MM.1S (cell line): Measurements from ENCODE around the gene MLLT1.

Source experiments
- DNase-seq: peaks from one replicate; pipeline ENCODE4 v3.0.0-alpha.2; 2015
- H2AFZ ChIP-seq: fragments of 300-600 bp; sonication (generic); 2 replicates; pipeline ENCODE4 v1.6.0; 2016; ENCODE audit warnings: antibody characterized with exemption, low read length
- H3F3A ChIP-seq: fragments of 300-600 bp; sonication (generic); 2 replicates; pipeline ENCODE4 v1.6.1; 2016; ENCODE audit warnings: mild to moderate bottlenecking, antibody characterized with exemption, low read length, moderate library complexity, mixed read lengths; ENCODE audit not compliant: insufficient read depth
- H3K27ac ChIP-seq: fragments of 300-600 bp; sonication (generic); 2 replicates; pipeline ENCODE4 v1.5.1; 2016; ENCODE audit warnings: mild to moderate bottlenecking, low read length
- H3K27me3 ChIP-seq: fragments of 300-600 bp; sonication (generic); replicated peaks from 2 replicates; pipeline ENCODE4 v1.6.0; 2016; ENCODE audit warnings: low read length; ENCODE audit not compliant: insufficient read depth
- H3K36me3 ChIP-seq: fragments of 300-600 bp; sonication (generic); replicated peaks from 2 replicates; pipeline ENCODE4 v1.6.1; 2016; ENCODE audit warnings: mild to moderate bottlenecking, low read length, mixed read lengths; ENCODE audit not compliant: insufficient read depth
- H3K4me1 ChIP-seq: fragments of 300-600 bp; sonication (generic); 2 replicates; pipeline ENCODE4 v1.6.1; 2016; ENCODE audit warnings: low read length, mixed read lengths
- H3K4me2 ChIP-seq: fragments of 300-600 bp; sonication (generic); 2 replicates; pipeline ENCODE4 v1.6.0; 2016; ENCODE audit warnings: low read depth, low read length
- H3K4me3 ChIP-seq: fragments of 300-600 bp; sonication (generic); 2 replicates; pipeline ENCODE4 v1.5.1; 2016; ENCODE audit warnings: low read length, mixed read lengths
- H3K79me2 ChIP-seq: fragments of 300-600 bp; sonication (generic); 2 replicates; pipeline ENCODE4 v1.6.1; 2016; ENCODE audit warnings: mixed run types, low read length, mixed read lengths
- H3K9ac ChIP-seq: fragments of 300-600 bp; sonication (generic); 2 replicates; pipeline ENCODE4 v1.6.1; 2016; ENCODE audit warnings: low read length, mixed read lengths
- H3K9me2 ChIP-seq: fragments of 300-600 bp; sonication (generic); replicated peaks from 2 replicates; pipeline ENCODE4 v1.6.1; 2016; ENCODE audit warnings: mild to moderate bottlenecking, low read length, mixed read lengths; ENCODE audit not compliant: insufficient read depth
- H3K9me3 ChIP-seq: fragments of 300-600 bp; sonication (generic); replicated peaks from 2 replicates; pipeline ENCODE4 v1.6.1; 2016; ENCODE audit warnings: mild to moderate bottlenecking, low read length, mixed read lengths; ENCODE audit not compliant: insufficient read depth
- H4K20me1 ChIP-seq: fragments of 300-600 bp; sonication (generic); 2 replicates; pipeline ENCODE4 v1.6.1; 2016; ENCODE audit warnings: mild to moderate bottlenecking, low read length, moderate library complexity, mixed read lengths; ENCODE audit not compliant: insufficient read depth
- CTCF ChIP-seq: fragments of 300-600 bp; sonication (generic); IDR thresholded peaks from 2 replicates; pipeline ENCODE4 v1.5.1; 2016; ENCODE audit warnings: antibody characterized with exemption, low read length, mixed read lengths
- EZH2 ChIP-seq: fragments of 300-600 bp; sonication (generic); optimal IDR thresholded peaks from 2 replicates; pipeline ENCODE3; 2017; ENCODE audit warnings: low read depth, mild to moderate bottlenecking, antibody characterized with exemption, low read length, mixed read lengths
- EZH2phosphoT487 ChIP-seq: fragments of 300-600 bp; sonication (generic); IDR thresholded peaks from 2 replicates; pipeline ENCODE4 v1.6.1; 2018; ENCODE audit warnings: antibody characterized with exemption, low read length

MLLT1 gene

GRCh38 chr19:6239871-6240676 lies 39.7 kb downstream of the MLLT1 start:
- Histone ChIP-seq H3F3A (no peaks in the 10 kb centered on the region), H3K27me3 (no peaks in the 10 kb centered on the region), H3K4me2 (no peak overlapping the region), H3K4me3 (no peak overlapping the region), H2AFZ (no peak overlapping the region), H3K9ac (no peak overlapping the region), H3K27ac (no peak overlapping the region), H3K36me3 (no peaks in the 10 kb centered on the region), H4K20me1 (peaks cover 11% of the 10 kb centered on the region; the same call in 1 of the 2 replicates), H3K9me3 (no peaks in the 10 kb centered on the region), H3K4me1 (no peaks in the 10 kb centered on the region), H3K79me2 (peaks cover 97% of the 10 kb centered on the region), H3K9me2 (no peaks in the 10 kb centered on the region)
- DNase-seq, result no peak
- TF ChIP-seq EZH2phosphoT487, result no peak
- no peak for TF ChIP-seq EZH2
- TF ChIP-seq CTCF, result no peak

DNA sequence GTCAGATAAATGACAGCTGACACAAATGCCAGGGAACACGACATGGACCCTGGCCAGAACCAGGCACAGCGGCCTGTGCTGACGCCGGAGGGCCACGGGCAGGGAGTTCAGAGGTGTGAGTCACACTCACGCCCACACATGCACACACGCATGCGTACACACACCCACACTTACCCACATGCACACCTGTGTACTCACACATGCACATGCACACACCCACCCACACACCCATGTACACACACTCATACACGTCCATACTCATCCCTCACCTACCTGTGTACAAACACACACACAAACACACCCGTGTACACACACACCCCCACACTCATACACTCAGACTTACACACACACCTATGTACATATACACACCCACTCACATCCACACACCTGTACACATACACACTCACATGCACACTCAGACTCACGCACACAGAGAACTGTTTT lies 40.4 kb downstream of the MLLT1 start:
- Histone ChIP-seq H3K27ac (no peak overlapping the region), H4K20me1 (peaks cover 13% of the 10 kb centered on the region), H3K79me2 (peaks cover 97% of the 10 kb centered on the region), H3K27me3 (no peaks in the 10 kb centered on the region), H3K36me3 (no peaks in the 10 kb centered on the region), H3K9me3 (no peaks in the 10 kb centered on the region), H3K4me2 (no peak overlapping the region), H3K4me3 (no peak overlapping the region), H2AFZ (no peak overlapping the region), H3K4me1 (no peaks in the 10 kb centered on the region), H3K9me2 (no peaks in the 10 kb centered on the region), H3K9ac (no peak overlapping the region), H3F3A (no peaks in the 10 kb centered on the region)
- TF ChIP-seq CTCF (no peak), EZH2phosphoT487 (no peak), EZH2 (no peak)
- DNase-seq, result no peak

GRCh38 chr19:6238643-6239281 lies 41.0 kb downstream of the MLLT1 start:
- no peak overlapping the region for H3K9ac ChIP-seq
- H3K27ac ChIP-seq, result no peak overlapping the region

More at GRCh38 chr19:6238643-6239281, 41.0 kb downstream of the MLLT1 start:
- no peaks in the 10 kb centered on the region for H3K36me3 ChIP-seq
- H3K4me1 ChIP-seq, result no peaks in the 10 kb centered on the region
- no peaks in the 10 kb centered on the region for H3K9me3 ChIP-seq
- no peak for DNase-seq
- peaks cover 12% of the 10 kb centered on the region; the same call in 1 of the 2 replicates for H4K20me1 ChIP-seq
- no peak overlapping the region for H3K4me2 ChIP-seq
- H3F3A ChIP-seq, result no peaks in the 10 kb centered on the region
- H2AFZ ChIP-seq, result no peak overlapping the region
- TF ChIP-seq CTCF, result no peak
- TF ChIP-seq EZH2, result no peak
- no peak for TF ChIP-seq EZH2phosphoT487
- peaks cover 97% of the 10 kb centered on the region for H3K79me2 ChIP-seq
- H3K9me2 ChIP-seq, result no peaks in the 10 kb centered on the region
- H3K27me3 ChIP-seq, result no peaks in the 10 kb centered on the region
- no peak overlapping the region for H3K4me3 ChIP-seq
